Pancreas (tissue), 10 donors: ENCODE results near the gene RAPGEF4. TPM values are rescaled to one million over a fixed set of nuclear protein-coding genes. Genes with fewer than 3 reads are reported as not detected.

Experiments used
- ATAC-seq, 4 donors: fragments of 200-7000 bp; cut with Tn5 transposase; one replicate each; pipeline versions ENCODE4 v1.8.0 to v1.9.1; 2020; ENCODE audit warnings: mild to moderate bottlenecking in 4 of 4, moderate library complexity in 4 of 4
- DNase-seq, 6 donors: peaks; one replicate each; pipeline ENCODE4 v3.0.0-alpha.2; 2020
- FAIRE-seq: peaks from 2 replicates; lab custom pipeline; 2012; peaks lifted over from hg19 to GRCh38; lab: Jason Lieb, UNC
- H3K27ac ChIP-seq, 4 donors: fragments of 200-600 bp; sonication (generic); 1 replicate in 3 of 4; 2 replicates in 1 of 4; pipeline versions ENCODE4 v1.5.0 to v1.8.0; 2020
- H3K27me3 ChIP-seq, 4 donors: fragments of 200-600 bp; one replicate each; pipeline ENCODE4 v1.8.0; 2021
- H3K36me3 ChIP-seq, 3 donors: fragments of 200-600 bp; sonication (generic) in 1 of 3; one replicate each; pipeline versions ENCODE4 v1.5.0 to v1.8.0; 2020 to 2021
- H3K4me1 ChIP-seq, 3 donors: fragments of 200-600 bp; one replicate each; pipeline ENCODE4 v1.8.0; 2021
- H3K4me3 ChIP-seq, 4 donors: fragments of 200-600 bp; sonication (generic) in 2 of 4; one replicate each; pipeline versions ENCODE4 v1.5.0 to v1.8.0; 2020 to 2021
- H3K9me3 ChIP-seq, 4 donors: fragments of 200-600 bp; one replicate each; pipeline ENCODE4 v1.8.0; 2021
- WGBS, 2 donors: extraction: QIAGEN DNeasy Blood & Tissue Kit; methylation state at CpG; one replicate each; pipeline ENCODE4 v1.1.7; 2013; 5-methylcytosine and 5-hydroxymethylcytosine counted together
- intact Hi-C, 3 donors: fragments of 100-400 bp; cut with DNase I; formaldehyde crosslinking; loops; one replicate each; pipeline versions ENCODE4 v1.11.1 to v1.14.2; 2022
- polyA plus RNA-seq, 2 donors: library from polyadenylated mRNA; stranded (reverse); fragments of 200-250 nt; gene quantifications; one replicate each; pipeline ENCODE4 v1.2.3, GENCODE V29; 2013
- total RNA-seq, 6 donors: library from RNA; stranded (reverse); fragmentation: NEBNext Ultra II Directional in 4 of 6; extraction: Animal tissue kit (Norgen Biotek cat#: 25700) in 4 of 6; gene quantifications; one replicate each; pipeline versions ENCODE4 v1.2.1 to v1.2.4, GENCODE V29; 2021 to 2023
- TF ChIP-seq, protein P1 (sequence below), 4 donors: fragments of 200-600 bp; sonication (generic) in 3 of 4; IDR thresholded peaks; one replicate each; pipeline versions ENCODE4 v1.5.0 to v1.8.0; 2021; ENCODE audit warnings: antibody characterized with exemption in 4 of 4
- donor health status: healthy with polysubstance abuse.
- donor health status: DM: no; HTN: no; CAD: no; lungs with moderate emphysema.
- donor health status: DM: no; HTN: no; CAD: no.
- donor health status: control.
- donor health status: control.
- donor health status: Bipolar disorder and iron deficiency.
- donor health status: DM: yes; HTN: yes; CAD: no.
- donor health status: DM: no; HTN: no; CAD: no.
- donor health status: DM: no; HTN: no; CAD: no.
- donor health status: DM: yes; HTN: yes; CAD: no.

The RAPGEF4 gene
- total and polyA plus RNA-seq, 8 donors, result 2.1 to 9.0 (median 5.1) TPM

DNA sequence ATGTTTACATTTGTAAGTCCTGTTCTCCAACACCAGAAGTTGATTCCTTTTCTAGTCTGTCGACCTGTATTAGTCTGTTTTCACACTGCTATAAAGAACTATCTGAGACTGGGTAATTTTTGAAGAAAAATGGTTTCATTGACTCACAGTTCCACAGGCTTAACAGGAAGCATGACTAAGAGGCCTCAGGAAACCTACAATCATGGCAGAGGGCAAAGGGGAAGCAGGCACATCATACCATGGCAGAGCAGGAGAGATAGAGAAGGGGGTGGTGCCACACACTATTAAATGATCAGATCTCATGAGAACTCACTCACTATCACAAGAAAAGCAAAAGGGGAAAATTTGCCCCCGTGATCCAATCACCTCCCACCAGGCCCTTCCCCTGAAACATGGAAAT lies 227.2 kb downstream of the RAPGEF4 start:
- intact Hi-C loops, result no loop called here

DNA sequence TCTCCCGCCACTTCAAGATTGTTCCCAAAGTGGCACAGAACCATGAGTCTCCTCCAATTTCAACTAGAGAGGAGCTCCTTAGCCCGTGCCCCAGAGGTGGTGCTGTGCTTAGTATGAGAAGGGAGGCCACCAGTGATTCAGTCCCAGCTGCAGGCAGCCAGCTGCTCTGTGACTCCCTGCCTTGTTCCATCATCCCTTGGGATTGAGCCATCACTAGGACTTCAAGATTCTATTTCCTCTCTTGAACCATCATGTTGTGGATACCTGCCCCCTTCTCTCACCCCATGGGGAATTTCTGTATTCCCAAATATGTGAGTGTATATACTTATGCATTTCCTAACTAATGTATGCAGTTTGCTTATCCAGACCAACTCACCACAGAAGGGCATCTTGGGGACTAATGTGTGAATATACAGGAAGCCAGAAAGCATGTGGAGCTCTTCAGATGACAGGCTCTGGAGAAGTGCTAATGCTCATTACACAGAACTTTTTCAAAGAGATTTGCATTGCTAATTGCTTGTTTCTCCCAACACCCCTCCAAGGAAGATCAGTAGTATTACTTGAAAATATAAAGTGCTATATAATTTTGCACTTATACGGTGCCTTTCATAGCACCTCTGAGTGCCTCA lies 229.0 kb downstream of the RAPGEF4 start:
- 91 to 93% methylated on average over 3 of the region's 3 CpGs for WGBS, 2 donors
- no peak for ATAC-seq
- peaks cover 0 to 13% (median 8%) of the 10 kb centered on the region in 3 donors for H3K4me1 ChIP-seq

More for the DNA sequence above, 227.2 kb downstream of the RAPGEF4 start:
- H3K36me3 ChIP-seq, result no peaks in the 10 kb centered on the region
- H3K9me3 ChIP-seq, result no peaks in the 10 kb centered on the region
- H3K27ac ChIP-seq, result no peak overlapping the region
- no peak for FAIRE-seq
- no peak overlapping the region for H3K4me3 ChIP-seq
- DNase-seq, result no peak
- ATAC-seq, result no peak
- H3K27me3 ChIP-seq, result no peaks in the 10 kb centered on the region
- peaks cover 0 to 12% (median 8%) of the 10 kb centered on the region in 3 donors for H3K4me1 ChIP-seq
- TF ChIP-seq, protein P1, sequence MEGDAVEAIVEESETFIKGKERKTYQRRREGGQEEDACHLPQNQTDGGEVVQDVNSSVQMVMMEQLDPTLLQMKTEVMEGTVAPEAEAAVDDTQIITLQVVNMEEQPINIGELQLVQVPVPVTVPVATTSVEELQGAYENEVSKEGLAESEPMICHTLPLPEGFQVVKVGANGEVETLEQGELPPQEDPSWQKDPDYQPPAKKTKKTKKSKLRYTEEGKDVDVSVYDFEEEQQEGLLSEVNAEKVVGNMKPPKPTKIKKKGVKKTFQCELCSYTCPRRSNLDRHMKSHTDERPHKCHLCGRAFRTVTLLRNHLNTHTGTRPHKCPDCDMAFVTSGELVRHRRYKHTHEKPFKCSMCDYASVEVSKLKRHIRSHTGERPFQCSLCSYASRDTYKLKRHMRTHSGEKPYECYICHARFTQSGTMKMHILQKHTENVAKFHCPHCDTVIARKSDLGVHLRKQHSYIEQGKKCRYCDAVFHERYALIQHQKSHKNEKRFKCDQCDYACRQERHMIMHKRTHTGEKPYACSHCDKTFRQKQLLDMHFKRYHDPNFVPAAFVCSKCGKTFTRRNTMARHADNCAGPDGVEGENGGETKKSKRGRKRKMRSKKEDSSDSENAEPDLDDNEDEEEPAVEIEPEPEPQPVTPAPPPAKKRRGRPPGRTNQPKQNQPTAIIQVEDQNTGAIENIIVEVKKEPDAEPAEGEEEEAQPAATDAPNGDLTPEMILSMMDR (IDR thresholded peaks at IDR 0.05), result no peak
- WGBS, 2 donors, result 66 to 80% methylated on average over 2 of the region's 2 CpGs

DNA sequence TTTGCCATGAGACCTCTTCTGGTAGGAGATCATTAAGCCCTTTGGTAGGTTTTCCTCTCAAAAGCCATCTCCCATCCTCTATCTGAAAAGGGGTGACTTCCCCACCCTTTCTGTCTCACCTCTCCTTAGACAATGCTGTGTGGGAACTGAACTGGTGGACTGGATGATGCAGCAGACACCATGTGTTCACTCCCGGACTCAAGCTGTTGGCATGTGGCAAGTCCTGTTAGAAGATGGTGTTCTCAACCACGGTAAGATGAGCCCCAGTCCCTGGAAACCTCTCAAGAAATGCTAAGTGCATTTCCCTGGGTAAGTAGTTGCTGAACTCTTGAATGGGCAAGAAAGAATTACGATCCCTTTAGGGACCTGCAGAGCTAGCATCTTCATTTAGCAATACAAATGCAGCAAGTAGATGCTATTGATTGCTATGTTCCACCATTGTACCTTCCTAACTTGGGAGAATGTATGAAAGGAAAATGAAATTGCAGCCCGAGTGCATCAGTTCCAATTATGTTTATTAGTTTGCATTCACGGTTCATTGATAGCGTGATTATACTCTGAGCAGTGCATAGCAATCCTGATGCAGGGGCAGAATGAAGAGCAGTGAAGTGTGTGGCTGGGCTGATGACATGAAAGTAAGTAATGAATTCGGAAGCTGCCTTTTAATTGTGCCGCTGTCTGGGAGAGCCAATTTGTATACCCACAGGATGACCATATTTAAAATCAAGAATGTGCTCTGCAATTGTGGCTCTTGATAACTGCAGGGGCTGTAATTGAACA lies 230.0 kb downstream of the RAPGEF4 start:
- Histone ChIP-seq H3K9me3 (no peaks in the 10 kb centered on the region), H3K27me3 (no peaks in the 10 kb centered on the region), H3K36me3 (no peaks in the 10 kb centered on the region), H3K27ac (no peak overlapping the region), H3K4me1 (peaks cover 0 to 13% (median 8%) of the 10 kb centered on the region in 3 donors), H3K4me3 (no peak overlapping the region)
- FAIRE-seq (no peak), ATAC-seq (no peak), DNase-seq (no peak)
- 91 to 96% methylated on average over 8 of the region's 8 CpGs for WGBS, 2 donors
- TF ChIP-seq, protein P1 (IDR thresholded peaks at IDR 0.05), result no peak
- intact Hi-C loops, result no loop called here

More for the DNA sequence above, 229.0 kb downstream of the RAPGEF4 start:
- no peaks in the 10 kb centered on the region for H3K27me3 ChIP-seq
- TF ChIP-seq, protein P1 (IDR thresholded peaks at IDR 0.05), result no peak
- no peak overlapping the region for H3K4me3 ChIP-seq
- intact Hi-C loops, result no loop called here
- FAIRE-seq, result no peak
- H3K27ac ChIP-seq, result no peak overlapping the region
- H3K36me3 ChIP-seq, result no peaks in the 10 kb centered on the region
- H3K9me3 ChIP-seq, result no peaks in the 10 kb centered on the region
- DNase-seq, result no peak

DNA sequence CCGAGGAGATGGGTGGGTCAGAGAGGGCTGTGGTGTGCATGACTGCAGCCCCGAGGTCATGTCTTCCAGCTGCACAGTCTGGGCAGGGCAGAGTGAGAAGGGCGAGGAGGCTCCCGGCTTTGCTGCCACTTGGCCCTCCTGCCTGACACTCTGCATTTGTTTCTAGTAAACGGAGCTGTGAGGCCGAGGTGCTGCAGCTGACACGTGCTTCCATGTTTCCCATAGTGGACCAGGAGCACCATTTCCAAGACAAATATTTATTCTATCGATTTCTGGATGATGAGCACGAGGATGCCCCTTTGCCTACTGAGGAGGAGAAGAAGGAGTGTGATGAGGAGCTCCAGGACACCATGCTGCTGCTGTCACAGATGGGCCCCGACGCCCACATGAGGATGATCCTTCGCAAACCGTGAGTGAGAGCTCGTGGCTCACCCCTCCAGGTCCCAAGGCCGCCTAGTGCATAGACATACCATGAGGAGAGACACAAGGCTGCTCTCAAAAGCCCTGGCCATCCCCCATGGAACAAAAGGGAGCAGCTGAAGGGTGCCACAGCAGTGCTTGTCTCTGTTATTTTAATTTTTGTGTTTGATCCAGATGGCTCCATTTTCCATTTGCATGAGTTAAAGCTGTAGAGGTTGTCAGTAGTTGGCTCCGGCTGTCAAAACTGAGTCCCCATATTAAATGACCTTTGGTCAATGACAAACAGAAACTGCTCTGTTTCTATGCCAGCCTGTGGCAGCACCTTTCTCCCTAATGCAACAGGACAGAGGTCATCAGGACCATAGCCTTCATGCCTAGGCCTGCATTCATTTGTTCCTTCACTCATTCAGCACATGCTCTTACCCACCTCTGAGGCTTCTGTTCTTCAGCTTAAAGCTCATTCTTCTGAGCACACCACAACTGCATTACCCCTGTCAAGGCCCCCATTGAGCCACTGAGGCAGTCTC lies 231.7 kb downstream of the RAPGEF4 start:
- Histone ChIP-seq H3K27ac (no peak overlapping the region), H3K4me3 (no peak overlapping the region), H3K4me1 (peaks cover 0 to 13% (median 8%) of the 10 kb centered on the region in 3 donors), H3K27me3 (no peaks in the 10 kb centered on the region), H3K9me3 (no peaks in the 10 kb centered on the region), H3K36me3 (no peaks in the 10 kb centered on the region)
- DNase-seq (peak in 1 of 6 donors; percentile 17), ATAC-seq (peak; percentile 54 to 68 (median 59)), FAIRE-seq (no peak)
- WGBS, 2 donors, result 63 to 67% methylated on average over 16 of the region's 16 CpGs
- intact Hi-C loops, result no loop called here
- TF ChIP-seq, protein P1 (IDR thresholded peaks at IDR 0.05), result no peak
